ENCODE results near the gene TFB1M. TPM values are rescaled to one million over a fixed set of nuclear protein-coding genes. Genes with fewer than 3 reads are reported as not detected.

The TFB1M gene
- total RNA-seq, 1 experiment from 2014 or later, result 25.1 TPM

DNA sequence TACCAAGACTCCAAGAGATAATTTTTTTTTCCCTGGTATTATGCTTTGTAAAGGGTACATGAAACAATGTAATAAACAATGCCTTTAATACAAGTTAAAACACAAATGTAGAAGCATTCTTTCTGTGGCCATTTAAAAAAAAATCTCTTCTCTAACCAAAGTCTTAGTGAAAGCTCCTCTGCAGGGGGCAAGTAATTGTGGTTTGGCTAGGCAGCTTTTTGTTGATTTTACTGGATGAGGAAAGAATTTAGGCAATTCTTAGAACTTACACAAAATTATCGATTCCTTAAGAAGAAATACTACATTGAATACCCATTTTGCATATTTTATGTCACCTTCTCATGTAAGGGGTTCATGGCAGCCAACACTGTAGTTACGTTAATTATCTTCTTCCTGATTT is 12.4 kb downstream of the TFB1M start:
- DNase-seq (ENCODE audit: low read depth), result peak; percentile 59

DNA sequence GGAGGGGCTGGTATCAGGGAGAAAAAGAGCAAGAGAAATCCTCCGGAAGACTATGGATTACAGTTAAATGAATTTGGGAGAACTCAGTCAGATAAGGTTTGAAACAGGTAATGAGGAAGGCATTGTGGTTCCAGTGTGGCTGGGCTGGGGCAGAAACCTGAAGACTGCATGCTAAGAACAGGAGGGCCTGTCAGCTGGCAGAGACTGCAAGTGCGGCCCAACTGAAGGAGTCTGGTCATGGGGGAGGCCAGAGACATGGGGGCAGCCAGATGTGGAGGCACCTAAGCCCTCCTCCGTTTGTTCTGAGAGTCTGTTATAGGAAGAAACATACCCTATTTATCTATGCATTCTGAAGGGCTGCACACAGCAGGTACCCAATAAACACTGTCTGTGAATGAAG is 16.6 kb downstream of the TFB1M start:
- no peak for DNase-seq (ENCODE audit: low read depth)

DNA sequence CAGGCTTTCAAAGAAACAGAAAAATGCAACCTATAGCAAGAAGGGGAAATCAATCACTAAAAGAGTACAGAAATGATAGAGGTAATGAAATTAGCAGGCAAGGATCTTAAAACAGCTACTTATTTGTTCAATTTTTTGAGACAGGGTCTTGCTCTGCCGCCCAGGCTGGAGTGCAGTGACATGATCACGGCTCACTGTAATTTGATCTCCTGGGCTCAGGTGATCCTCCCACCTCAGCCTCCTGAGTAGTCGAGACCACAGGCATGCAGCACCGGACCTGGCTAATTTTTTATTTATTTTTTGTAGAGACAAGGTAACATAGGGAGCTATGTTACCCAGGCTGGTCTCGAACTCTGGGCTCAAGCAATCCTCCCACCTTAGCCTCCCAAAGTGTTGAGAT is 21.6 kb downstream of the TFB1M start:
- DNase-seq (ENCODE audit: low read depth), result no peak

DNA sequence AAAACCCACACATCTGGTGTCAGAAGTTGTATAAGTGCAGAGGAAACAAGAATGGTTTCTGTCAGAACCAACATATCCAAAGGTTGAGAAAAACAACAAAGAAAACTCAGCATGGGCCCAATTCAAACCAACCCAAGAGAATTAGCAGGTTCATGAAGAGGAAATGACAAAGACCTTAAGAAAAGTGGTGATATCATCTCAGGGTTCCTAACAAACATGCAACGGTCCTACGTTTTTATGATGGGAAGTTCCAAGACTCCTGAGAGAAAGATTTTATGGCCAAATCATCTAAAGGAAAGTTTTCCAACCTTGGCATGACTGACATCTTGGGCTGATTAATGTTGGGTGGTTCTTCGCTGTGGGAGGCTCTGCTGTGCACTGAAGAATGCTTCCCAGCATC is 23.0 kb downstream of the TFB1M start:
- no peak for DNase-seq (ENCODE audit: low read depth)

DNA sequence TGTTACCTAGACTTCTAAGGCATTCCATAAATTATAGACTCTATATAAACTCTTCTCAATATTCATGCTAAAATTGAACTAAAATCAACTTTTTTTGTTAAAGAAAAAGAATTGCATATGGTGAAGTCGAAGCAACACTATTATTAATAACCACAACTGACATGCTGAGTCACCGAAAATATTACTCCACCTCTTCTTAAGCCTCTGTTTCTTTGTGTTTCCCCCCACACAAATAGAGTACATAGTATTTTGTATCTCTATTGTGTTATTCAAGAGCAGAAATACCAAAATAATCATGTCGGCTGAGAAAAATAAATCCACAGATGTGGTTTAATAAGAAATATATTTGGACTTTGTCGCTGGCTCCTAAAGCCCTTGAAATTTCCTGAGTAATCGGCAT is 23.8 kb downstream of the TFB1M start:
- no peak for DNase-seq (ENCODE audit: low read depth)

DNA sequence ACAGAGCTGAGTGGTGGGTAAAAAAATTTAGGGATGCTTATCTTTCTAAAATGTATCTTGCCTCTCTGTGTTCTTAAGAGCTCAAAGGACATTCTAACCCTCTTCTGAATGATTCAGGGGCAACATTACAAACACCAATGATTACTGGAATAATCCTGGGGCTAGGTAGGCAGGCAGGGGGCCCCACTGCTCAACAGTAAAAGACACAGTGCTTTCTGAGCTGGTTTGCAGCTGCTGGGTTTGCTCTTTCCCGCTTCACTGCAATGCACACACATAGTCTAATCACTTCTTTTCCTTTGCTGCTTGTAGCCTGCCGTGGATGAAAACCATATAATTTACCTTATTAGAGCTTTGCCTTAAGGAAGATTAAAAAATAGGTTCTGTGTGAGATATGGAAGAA is 26.5 kb downstream of the TFB1M start:
- DNase-seq (ENCODE audit: low read depth), result no peak

DNA sequence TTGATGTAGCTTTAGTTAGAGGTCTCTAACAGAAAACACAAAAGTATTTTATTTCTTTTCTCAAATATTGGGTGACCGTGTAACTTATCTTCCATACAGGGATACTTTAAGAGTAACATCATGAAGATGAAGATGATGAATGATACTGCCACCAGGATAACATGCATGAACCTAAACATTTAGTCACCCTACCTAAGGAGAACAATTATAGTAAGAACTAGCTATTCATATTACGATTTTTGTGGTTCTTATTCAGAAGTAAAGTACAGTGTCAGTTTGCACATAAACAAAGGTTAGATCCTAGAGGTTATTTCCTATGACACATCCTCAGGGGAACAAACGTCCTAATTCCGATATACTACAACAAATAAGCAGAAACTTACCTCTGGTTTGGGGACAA is 29.5 kb downstream of the TFB1M start:
- no peak for DNase-seq (ENCODE audit: low read depth)

DNA sequence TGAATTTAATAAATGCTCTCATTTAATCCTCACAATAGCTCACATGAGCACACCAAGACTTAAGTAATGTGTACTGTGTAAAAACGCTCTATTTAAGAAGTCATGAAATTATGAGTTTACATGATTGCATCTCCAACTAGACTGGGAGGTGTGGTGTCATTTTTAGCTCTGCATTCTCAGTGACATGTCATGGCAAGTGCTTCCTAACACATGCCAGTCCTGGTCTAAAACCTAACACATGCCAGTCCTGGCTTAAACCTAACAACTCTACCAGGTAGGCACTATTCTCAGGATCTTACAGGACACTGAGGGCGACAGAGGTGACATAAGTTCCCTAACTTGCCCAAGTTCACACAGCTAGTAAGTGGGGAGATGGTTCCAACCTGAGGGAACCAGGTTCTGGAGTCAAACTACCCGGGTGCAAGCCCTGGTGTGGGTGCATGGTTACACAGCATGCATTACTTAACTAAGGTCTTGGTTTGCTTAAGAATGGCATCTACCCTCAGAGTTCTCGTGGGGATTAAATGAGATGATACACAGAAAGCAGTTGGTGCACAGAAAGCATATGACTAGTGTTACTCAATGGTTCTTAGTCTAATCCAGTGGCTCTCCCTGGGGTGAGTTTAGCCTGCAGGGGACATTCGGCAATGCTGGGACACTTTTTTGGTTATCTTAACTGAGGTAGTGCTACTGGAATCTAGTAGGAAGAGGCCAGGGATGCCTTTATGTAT is 35.8 kb downstream of the TFB1M start:
- no peak for DNase-seq (ENCODE audit: low read depth)

DNA sequence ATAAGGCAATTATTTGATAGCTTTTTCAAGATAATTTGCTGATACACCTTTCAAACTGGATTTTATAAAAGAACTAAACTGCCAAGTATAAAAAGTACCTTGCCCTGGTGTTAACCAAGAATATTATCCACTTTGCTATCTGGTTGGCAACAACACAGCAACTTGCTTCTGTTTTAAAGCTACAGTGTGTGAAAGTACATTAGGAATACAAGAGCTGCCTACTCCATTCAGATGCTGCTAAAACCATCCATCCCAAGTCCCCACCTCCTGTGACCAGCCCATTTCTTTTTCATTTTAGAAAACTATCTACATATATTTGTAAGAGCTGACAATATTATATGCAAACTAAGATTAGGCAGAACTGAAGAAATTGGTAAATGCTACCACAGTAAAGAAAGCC is 37.6 kb downstream of the TFB1M start:
- no peak for DNase-seq (ENCODE audit: low read depth)

DNA sequence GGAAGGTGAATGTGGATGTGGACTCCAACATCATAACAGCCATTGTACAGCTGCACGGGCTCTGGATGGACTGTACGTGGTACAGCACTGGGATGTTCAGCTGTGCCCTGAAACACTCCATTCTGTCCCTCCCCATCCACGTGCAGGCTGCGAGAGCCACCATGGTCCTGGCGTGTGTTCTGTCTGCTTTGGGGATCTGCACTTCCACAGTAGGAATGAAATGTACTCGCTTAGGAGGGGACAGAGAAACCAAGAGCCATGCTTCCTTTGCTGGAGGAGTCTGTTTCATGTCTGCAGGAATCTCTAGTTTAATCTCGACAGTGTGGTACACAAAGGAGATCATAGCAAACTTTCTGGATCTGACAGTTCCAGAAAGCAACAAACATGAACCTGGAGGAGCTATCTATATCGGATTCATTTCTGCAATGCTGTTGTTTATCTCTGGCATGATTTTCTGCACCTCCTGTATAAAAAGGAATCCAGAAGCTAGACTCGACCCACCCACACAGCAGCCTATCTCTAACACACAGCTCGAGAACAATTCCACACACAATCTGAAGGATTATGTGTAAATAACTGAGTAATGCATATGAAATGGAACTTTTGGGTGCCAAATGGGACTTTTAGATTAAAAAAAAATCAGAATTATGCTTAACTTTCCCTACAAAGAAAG is 38.3 kb downstream of the TFB1M start:
- DNase-seq (ENCODE audit: low read depth), result no peak

DNA sequence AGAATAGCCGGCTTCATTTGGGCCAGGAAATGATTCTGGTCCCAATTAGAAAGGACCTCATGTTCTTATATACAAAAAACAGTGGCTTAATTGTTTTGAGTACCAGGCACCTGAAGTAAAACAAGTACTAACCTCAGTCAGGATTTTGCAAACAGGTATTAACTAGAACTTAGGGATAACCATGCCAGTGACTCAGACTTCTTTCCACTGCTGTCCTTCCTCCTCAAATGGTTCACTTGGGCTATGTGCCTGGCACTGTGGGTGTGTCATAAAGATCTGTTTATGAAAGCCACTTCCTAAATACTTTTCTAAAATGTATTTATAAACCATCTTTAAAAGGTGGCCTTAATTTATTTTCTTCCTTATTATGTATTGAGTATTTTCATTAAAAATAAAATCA is 39.8 kb downstream of the TFB1M start:
- DNase-seq (ENCODE audit: low read depth), result peak; percentile 83

DNA sequence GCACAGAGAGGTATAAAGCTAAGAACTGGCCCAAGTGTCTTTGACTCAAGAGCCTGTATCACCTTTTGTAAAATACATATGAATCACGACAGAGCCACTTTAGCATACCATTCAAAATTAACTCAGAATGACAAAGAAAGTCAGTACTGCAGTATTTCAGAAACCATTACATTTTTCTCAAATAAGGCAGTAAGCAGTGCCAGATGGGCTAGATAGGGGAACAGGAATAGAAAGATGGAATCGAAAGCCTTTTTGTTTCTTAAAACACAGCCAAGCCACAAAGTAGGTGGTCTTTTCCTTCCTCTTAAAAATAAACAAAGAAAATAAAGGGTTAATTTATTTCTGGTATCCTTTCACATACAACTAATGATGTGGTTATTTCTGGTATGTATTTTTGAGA is 40.2 kb downstream of the TFB1M start:
- DNase-seq (ENCODE audit: low read depth), result peak; percentile 22

DNA sequence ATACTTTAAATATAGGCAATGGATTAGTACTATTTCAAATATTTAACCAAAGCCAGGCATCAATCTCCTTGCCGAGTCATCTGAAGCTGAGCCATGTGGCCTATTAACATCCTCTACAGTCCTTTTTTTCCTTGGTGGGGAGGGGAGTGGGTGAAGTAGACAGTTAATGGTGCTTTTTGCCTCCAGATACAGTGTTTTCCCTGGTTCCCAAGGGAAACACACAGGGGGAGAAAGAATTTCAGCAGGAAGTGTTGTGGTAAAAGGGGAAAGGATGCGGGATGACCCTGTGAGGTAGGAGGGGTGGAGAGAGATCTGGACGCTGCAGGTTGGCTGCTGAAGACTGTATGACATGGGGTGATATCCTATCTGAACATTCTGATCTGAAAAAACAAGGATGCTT is 40.9 kb downstream of the TFB1M start:
- DNase-seq (ENCODE audit: low read depth), result peak; percentile 99

DNA sequence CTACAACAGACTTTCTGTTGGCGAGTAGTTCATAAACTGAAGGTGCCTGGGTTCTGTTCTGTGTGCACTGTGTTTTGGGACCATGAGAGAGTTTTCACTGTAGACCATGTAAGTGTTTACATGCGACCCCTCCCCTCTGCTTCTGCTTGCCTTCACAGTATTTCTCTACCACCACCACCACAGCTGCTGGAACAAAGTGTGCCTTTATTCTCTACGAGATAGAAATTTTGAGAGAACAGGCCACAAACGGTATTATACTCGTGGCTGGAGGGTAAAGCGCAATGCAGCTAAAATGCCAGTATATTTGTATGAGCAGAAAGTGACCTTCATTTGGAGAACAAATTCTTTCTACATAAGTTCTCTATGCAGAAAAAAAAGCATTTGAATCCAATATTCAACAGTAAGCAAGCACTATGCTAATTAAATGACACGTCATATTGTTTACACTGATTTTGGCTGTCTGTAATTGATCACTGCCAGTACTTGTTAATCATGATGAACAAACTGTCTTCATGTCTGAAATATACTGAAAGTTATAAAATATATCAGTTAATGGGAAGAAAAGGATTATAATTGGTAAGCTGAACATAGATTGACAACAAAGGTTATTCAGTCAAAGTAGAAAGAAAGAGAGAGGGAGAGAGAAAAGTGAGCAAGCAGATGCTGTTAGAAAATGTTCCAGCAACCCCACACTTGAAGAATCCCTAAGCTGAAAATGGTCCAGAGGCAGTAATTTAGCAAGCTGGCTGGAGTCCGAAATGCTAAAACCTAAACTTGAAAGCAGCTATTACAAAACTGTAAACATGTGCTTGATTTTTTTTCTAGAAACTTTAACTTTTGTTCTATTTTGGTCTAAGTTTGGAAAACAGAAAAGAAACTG is 41.7 kb downstream of the TFB1M start:
- DNase-seq (ENCODE audit: low read depth), result no peak

DNA sequence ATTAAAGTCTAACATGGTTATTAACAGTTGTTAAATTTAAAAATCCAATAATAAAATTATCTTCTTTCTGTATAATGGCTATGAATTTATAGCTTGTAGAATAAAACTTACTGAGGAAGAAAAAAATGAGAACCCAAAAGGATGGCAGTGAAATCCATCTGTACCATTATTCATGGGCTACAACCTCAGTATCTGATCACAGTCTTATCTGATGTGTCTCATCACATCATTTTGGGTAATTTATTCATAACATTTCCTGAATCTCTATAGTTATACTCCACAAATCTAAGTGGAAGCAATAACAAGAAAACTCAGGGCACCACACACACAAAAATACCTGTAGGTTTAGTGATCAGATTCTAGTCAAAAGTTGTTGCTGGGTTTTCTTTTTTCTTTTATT is 43.1 kb downstream of the TFB1M start:
- DNase-seq (ENCODE audit: low read depth), result no peak

DNA sequence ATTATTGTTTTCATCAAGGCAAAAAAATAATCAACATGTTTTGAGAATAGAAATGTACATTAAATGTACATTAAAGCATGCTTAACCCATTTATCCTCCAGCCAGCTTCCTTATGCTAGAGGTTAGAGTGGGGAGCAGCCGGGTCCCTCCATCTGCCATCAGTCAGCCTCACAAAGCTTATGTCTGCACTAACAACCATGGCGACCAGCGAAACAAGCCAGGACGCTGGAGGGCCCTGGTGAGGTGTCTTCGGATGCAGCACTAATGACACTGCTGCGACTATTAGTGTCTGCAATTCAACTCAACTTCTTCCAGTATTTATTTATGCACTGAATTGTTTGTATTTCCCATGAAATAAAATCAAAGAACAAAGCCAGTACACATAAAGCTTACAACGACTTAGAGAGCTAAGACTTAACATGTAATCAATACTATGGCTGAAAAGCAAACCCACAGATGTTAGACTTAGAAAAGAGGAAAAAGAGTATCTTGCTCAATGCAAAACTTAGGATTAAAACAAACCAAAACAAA is 43.7 kb downstream of the TFB1M start:
- DNase-seq (ENCODE audit: low read depth), result no peak

DNA sequence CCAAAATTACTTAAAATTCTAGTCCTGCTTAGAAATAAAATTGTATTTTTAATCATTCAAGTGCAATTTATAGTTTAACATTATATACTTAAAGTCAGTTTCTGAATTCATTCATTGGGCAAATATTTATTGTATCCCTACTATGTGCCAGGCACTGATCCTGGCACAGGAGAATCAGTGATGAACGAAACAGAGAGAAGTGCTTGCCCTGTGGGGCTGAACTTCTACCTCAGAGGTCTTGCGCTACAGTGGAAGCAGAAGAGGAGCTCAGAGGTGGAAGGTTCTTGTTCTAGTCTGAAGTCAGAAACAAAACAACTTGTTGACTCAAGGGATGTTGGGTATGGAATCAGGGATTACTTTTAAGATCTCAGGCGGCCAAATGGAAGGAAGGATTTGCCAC is 44.5 kb downstream of the TFB1M start:
- no peak for DNase-seq (ENCODE audit: low read depth)

DNA sequence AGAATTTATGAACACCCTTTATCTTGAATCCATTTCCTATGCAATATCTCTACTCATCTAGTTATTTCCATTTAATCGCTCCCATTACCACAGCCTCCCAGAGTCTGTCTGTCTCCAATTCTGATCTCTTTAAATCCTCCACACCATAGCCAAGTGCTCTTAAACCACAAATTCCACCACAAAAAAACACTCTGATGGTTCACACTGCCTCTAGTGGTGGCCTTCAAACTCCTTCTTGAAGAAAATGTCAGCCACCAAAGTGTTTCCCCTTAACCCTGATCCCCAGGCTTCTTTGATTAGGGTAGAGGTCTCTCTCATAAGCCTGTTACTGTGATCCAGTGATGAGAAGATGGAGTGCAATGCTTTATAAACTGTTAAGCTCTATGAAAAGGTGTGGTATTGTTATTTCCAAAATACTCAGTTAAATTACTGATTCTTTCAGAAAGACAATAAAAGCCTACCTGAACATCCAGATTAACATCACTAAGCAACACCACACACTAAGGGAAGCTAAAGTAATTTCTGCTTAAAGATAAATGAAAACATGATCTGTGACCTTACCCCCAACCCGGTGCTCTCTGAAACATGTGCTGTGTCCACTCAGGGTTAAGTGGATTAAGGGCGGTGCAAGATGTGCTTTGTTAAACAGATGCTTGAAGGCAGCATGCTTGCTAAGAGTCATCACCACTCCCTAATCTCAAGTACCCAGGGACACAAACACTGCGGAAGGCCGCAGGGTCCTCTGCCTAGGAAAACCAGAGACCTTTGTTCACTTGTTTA is 46.0 kb downstream of the TFB1M start:
- peak; percentile 65 for DNase-seq (ENCODE audit: low read depth)

DNA sequence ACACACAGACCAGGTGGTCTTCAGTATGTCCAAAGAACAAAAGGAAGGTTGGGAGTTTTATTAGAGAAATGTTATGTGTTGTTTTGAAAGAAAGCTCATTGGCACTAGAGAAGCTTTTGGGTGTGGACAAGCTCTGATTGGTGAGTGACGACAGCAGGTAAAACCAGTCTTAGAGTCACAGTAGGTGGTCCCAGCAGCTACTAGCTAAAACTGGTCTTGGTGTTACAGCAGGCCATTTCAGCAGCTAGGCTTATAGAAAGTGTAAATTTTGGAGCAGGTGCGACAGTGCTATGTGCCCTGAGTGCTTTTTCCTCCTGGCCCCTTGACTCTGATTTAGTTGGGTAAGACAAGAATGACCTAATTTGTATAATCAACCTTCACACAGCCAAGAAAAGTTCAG is 46.9 kb downstream of the TFB1M start:
- DNase-seq (ENCODE audit: low read depth), result no peak

DNA sequence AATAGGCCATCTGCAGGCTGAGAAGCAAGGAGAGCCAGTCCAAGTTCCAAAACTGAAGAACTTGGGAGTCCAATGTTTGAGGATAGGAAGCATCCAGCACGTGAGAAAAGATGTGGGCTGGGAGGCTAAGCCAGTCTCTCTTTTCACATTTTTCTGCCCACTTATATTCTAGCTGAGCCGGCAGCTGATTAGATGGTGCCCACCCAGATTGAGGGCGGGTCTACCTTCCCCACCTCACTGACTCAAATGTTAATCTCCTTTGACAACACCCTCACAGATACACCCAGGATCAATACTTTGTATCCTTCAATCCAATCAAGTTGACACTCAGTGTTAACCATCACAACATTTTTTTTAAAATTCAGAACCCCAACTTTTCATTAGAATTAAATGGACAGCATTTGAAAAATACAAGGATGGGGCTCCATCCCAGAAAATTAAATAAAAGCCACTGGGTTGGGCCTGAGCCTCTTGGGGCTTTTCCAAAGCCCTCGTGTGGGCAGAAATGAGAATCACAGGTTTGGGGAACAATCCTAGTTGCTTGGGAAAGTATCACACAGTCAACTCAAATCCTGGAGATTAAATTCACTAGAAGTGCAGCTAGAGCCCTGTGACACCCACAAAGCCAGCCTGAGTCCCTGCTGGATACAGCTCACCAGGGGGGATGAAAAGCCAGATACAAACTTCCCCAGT is 48.3 kb downstream of the TFB1M start:
- no peak for DNase-seq (ENCODE audit: low read depth)

DNA sequence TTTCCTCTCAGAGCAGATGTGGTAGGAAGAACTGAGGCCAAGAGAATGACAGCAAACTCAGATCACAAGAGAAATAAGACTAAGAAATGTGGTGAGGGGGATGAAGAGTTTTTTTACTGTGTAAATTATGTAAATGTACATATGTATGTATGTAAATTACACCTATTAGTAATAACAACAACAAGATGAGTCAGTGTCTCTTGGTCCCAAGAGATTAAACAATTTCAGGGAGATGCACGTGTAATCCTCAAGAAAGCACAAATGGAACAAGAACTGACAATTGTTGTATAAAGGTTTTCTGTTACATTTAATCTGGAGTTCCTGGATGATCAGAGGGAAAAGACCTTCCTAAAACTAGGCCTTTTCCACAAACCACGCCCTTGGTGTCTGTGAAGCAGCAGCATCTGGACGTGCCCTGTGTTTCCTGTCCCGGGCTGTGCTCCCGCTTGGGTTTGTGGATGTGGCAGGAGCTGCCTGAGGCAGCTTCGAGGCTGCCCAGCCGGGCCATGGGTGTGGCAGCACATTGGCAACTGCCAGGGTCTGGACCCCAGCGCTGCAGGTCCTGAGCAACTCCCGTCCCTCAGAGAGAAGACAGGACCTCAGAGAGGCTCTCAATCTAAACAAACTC is 49.5 kb downstream of the TFB1M start:
- DNase-seq (ENCODE audit: low read depth), result no peak

All from M059J (cell line).